Nasal cavity respiratory epithelium epithelial cell of viscerocranial mucosa (primary cell): ENCODE data around the gene TRAF3. TPM values are rescaled to one million over a fixed set of nuclear protein-coding genes. Genes with fewer than 3 reads are reported as not detected.

ENCODE experiments used
- total RNA-seq: library from RNA; depleted of rRNA; stranded (reverse); fragments of >200 nt; gene quantifications from 2 replicates; pipeline ENCODE4 v1.2.3, GENCODE V29; 2014

The TRAF3 gene, protein sequence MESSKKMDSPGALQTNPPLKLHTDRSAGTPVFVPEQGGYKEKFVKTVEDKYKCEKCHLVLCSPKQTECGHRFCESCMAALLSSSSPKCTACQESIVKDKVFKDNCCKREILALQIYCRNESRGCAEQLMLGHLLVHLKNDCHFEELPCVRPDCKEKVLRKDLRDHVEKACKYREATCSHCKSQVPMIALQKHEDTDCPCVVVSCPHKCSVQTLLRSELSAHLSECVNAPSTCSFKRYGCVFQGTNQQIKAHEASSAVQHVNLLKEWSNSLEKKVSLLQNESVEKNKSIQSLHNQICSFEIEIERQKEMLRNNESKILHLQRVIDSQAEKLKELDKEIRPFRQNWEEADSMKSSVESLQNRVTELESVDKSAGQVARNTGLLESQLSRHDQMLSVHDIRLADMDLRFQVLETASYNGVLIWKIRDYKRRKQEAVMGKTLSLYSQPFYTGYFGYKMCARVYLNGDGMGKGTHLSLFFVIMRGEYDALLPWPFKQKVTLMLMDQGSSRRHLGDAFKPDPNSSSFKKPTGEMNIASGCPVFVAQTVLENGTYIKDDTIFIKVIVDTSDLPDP
- 28.0 and 73.6 TPM in 2 replicates for total RNA-seq

DNA sequence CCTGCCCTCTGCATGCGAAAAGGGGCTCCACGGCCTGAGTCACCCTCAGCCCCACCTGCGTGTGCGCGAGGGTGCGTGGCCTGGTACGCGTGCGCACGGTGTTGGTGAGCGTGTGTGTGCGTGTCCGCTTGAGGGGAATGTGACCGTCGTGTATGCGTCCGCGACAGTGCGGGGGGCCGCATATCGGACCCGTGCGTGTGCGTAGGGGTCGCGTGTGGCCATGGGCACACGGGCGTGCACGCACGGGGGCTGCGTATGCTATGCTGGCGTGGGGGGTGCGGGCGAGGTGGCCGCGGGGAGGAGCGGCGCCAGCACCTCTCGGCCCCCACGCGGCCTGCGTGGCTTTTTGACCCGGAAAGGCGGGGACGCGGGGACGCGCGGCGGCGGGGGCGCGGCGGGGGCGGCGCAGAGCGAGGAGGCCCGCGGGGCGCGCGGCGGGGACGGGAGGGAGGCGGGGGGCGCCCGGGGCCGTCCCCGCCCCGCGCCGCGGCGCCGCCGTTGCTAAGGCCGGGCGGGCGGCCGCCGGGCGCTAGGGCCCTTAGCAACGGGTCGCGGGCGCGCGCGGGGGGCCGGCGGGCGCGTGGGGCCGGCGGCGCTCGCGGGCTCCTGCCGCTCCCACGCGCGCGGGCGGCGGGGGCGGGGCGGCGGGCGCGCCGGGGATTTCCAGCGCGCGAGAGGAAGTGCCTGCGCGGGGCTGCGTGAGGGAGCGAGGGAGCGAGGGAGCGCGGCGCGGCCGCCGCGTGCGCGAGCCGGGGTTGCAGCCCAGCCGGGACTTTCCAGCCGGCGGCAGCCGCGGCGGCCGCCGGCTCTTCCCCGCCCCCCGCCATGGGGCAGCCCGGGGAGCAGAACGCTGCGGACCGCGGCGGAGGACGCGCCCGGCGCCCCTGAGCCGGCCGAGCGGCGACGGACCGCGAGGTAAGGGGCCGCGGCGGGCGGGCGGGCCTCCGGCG lies at the start of gene TRAF3:
TRAF3 (plus strand) TSS at position 689 of the 950 bp plus-strand sequence. CDS start 92,753 bp downstream, outside the sequence.

DNA sequence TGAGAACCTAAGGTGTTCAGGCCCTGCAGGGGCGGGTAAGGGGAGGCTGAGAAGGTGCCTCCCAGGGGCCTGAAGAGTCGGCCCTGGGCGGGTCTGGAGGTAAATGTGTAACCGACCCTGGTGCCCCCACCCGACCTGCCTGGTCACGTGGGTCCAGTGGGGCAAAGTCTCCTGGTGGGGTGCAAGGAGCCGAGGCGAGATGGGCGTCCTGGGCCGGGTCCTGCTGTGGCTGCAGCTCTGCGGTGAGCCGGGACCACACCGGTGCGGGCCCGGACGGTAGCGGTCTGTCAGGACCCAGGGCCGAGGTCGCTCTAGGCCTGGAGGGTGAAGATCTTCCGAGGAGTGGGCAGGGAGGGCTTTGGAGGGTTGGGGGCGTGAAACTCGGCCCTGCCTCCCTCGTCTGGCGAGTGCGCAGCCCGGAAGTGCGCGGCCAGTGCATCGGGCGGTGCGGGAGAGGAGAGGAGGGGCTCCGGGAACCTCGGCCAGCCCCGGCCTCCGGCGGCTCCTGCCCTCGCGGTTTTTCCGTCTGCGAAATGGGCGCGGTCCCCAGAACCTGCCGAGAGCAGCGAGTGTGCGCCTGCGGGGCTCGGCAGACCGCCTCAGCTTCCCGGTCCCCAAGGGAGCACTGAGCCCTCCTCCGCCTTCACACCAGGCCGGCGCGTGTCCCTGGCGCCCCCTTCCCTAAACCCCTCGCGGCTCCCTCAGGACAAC lies 145.4 kb downstream of the TRAF3 start, which contains the start of gene AMN:
AMN (plus strand) TSS at position 174 of the 711 bp plus-strand sequence; CDS start at position 200, 26 bp downstream.

Other genes with a start within 250 kb of the TRAF3 start
- gene RCOR1, start 184.8 kb upstream of the TRAF3 start, total RNA-seq, result 27.0 and 57.5 TPM in 2 replicates
- gene AMN, start 145.2 kb downstream of the TRAF3 start, total RNA-seq, result 2.0 and 8.9 TPM in 2 replicates